GM21526 (cell line): ENCODE measurements around the gene OBSCN.

ENCODE experiments used
- ATAC-seq: cut with Tn5 transposase; IDR thresholded peaks from one replicate; pipeline ENCODE4 v1.9.1; 2021; ENCODE audit warnings: moderate library complexity; ENCODE audit not compliant: unreplicated experiment, low FRiP score

OBSCN gene

GRCh38 chr1:228350831-228351781 is 143.3 kb downstream of the OBSCN start:
- ATAC-seq, result no peak

GRCh38 chr1:228351850-228352249 is 144.0 kb downstream of the OBSCN start:
- no peak for ATAC-seq

GRCh38 chr1:228352677-228353481 is 145.0 kb downstream of the OBSCN start:
- no peak for ATAC-seq

- no peak for ATAC-seq
These were observed 145.9 kb downstream of the OBSCN start for GRCh38 chr1:228353601-228354371.

GRCh38 chr1:228354390-228355320 is 146.8 kb downstream of the OBSCN start:
- no peak for ATAC-seq

GRCh38 chr1:228356897-228357680 is 149.2 kb downstream of the OBSCN start:
- no peak for ATAC-seq

- no peak for ATAC-seq
These were observed 150.4 kb downstream of the OBSCN start for GRCh38 chr1:228358039-228358763.

- no peak for ATAC-seq
These were observed 151.1 kb downstream of the OBSCN start for GRCh38 chr1:228358764-228359612.

GRCh38 chr1:228359613-228360532 is 152.0 kb downstream of the OBSCN start:
- ATAC-seq, result no peak

GRCh38 chr1:228360533-228361313 is 152.9 kb downstream of the OBSCN start:
- ATAC-seq, result no peak

GRCh38 chr1:228361314-228362140 is 153.7 kb downstream of the OBSCN start:
- no peak for ATAC-seq

- ATAC-seq, result no peak
These were observed 154.5 kb downstream of the OBSCN start for GRCh38 chr1:228362141-228362883.

GRCh38 chr1:228362884-228363450 is 155.1 kb downstream of the OBSCN start:
- ATAC-seq, result no peak

- ATAC-seq, result no peak
These were observed 155.8 kb downstream of the OBSCN start for GRCh38 chr1:228363686-228364067.
